ENCODE measurements around the gene DHRS7B. TPM values are rescaled to one million over a fixed set of nuclear protein-coding genes. Genes with fewer than 3 reads are reported as not detected.

DHRS7B gene
- total and polyA plus RNA-seq, 2 of the 13 experiments (the other 11 are each of a cell fraction or from before 2014, with no cell fraction given) = 20.0 to 35.8 TPM

GRCh38 chr17:21185061-21185460 lies 58.3 kb downstream of the DHRS7B start:
- CTCF ChIA-PET (ENCODE audit: low intra/inter-chr PET ratio, low total read pairs) = no interaction called here
- POLR2A ChIA-PET = no interaction called here
- Histone ChIP-seq H4K20me1 (ENCODE audit: insufficient read depth, low read length) (no peaks in the 10 kb centered on the region), H3K79me2 (ENCODE audit: insufficient read depth, low read length) (no peaks in the 10 kb centered on the region), H3K27ac (ENCODE audit: extremely low read length, insufficient read depth, low read length) (no peak overlapping the region), H3K4me3 (replicated peaks in 1 of 3; ENCODE audit: insufficient read depth in 1 of 3, low read depth in 2 of 3, low read length in 3 of 3) (no peak overlapping the region), H3K4me2 (ENCODE audit: low read depth, low read length) (no peak overlapping the region), H2AFZ (ENCODE audit: low read length) (no peak overlapping the region), H3K27me3 (ENCODE audit: control insufficient read depth in 1 of 2, insufficient read depth in 2 of 2, low read length in 2 of 2) (no peaks in the 10 kb centered on the region), H3K9me3 (ENCODE audit: low read length) (no peaks in the 10 kb centered on the region), H3K36me3 (replicated peaks in 1 of 2; ENCODE audit: control insufficient read depth in 1 of 2, insufficient read depth in 2 of 2, low read length in 2 of 2) (peaks cover 7 to 41% of the 10 kb centered on the region in 2 experiments; a peak in 4 of 5 replicates), H3K9ac (ENCODE audit: insufficient read depth, low read depth, low read length) (no peak overlapping the region), H3K4me1 (ENCODE audit: insufficient read depth, low read length) (peaks cover 9% of the 10 kb centered on the region)
- FAIRE-seq (no peak), ATAC-seq (no peak), DNase-seq (ENCODE audit: low spot score) (no peak)
- 95% methylated on average over 1 of the region's 1 CpG for WGBS (ENCODE audit: low lambda C conversion rate)
- in situ Hi-C loops (cut with HindIII; ENCODE audit: extremely low pct_ligation_motif_present, low pct_unique_long_range_greater_than_20kb) = no loop called here
- TF ChIP-seq, protein P1, sequence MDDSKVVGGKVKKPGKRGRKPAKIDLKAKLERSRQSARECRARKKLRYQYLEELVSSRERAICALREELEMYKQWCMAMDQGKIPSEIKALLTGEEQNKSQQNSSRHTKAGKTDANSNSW (CRISPR knock-in tag; IDR thresholded peaks at IDR 0.05; ENCODE audit: borderline replicate concordance) = no peak
- BruUV-seq (replicated peaks) = no TSS peak
- intact Hi-C loops (cut with micrococcal nuclease; ENCODE audit: unreplicated experiment) = no loop called here

GRCh38 chr17:21186399-21187187 lies 59.8 kb downstream of the DHRS7B start:
- H3K4me1 ChIP-seq (ENCODE audit: insufficient read depth, low read length) = peaks cover 9% of the 10 kb centered on the region
- H4K20me1 ChIP-seq (ENCODE audit: insufficient read depth, low read length) = no peaks in the 10 kb centered on the region
- H3K9ac ChIP-seq (ENCODE audit: insufficient read depth, low read depth, low read length) = no peak overlapping the region
- POLR2A ChIA-PET = no interaction called here
- no peak overlapping the region for H3K4me2 ChIP-seq (ENCODE audit: low read depth, low read length)
- intact Hi-C loops (cut with micrococcal nuclease; ENCODE audit: unreplicated experiment) (no loop called here), in situ Hi-C loops (cut with HindIII; ENCODE audit: extremely low pct_ligation_motif_present, low pct_unique_long_range_greater_than_20kb) (no loop called here)
- DNase-seq (ENCODE audit: low spot score) = no peak
- H3K27me3 ChIP-seq (ENCODE audit: control insufficient read depth in 1 of 2, insufficient read depth in 2 of 2, low read length in 2 of 2) = no peaks in the 10 kb centered on the region
- WGBS (ENCODE audit: low lambda C conversion rate) = 95% methylated on average over 6 of the region's 6 CpGs
- H3K9me3 ChIP-seq (ENCODE audit: low read length) = no peaks in the 10 kb centered on the region
- peaks cover 9 to 52% of the 10 kb centered on the region in 2 experiments; a peak in 4 of 5 replicates for H3K36me3 ChIP-seq (replicated peaks in 1 of 2; ENCODE audit: control insufficient read depth in 1 of 2, insufficient read depth in 2 of 2, low read length in 2 of 2)
- FAIRE-seq = no peak
- no peak overlapping the region for H3K4me3 ChIP-seq (replicated peaks in 1 of 3; ENCODE audit: insufficient read depth in 1 of 3, low read depth in 2 of 3, low read length in 3 of 3)
- no peak for ATAC-seq
- BruUV-seq (replicated peaks) = no TSS peak
- H3K79me2 ChIP-seq (ENCODE audit: insufficient read depth, low read length) = no peaks in the 10 kb centered on the region
- CTCF ChIA-PET (ENCODE audit: low intra/inter-chr PET ratio, low total read pairs) = no interaction called here
- no peak overlapping the region for H3K27ac ChIP-seq (ENCODE audit: extremely low read length, insufficient read depth, low read length)
- H2AFZ ChIP-seq (ENCODE audit: low read length) = no peak overlapping the region
- TF ChIP-seq, protein P2, sequence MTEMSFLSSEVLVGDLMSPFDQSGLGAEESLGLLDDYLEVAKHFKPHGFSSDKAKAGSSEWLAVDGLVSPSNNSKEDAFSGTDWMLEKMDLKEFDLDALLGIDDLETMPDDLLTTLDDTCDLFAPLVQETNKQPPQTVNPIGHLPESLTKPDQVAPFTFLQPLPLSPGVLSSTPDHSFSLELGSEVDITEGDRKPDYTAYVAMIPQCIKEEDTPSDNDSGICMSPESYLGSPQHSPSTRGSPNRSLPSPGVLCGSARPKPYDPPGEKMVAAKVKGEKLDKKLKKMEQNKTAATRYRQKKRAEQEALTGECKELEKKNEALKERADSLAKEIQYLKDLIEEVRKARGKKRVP (CRISPR knock-in tag; IDR thresholded peaks at IDR 0.05) = no peak
- TF ChIP-seq RARA (CRISPR knock-in tag; IDR thresholded peaks at IDR 0.05) (no peak), ZBTB8A (CRISPR knock-in tag; IDR thresholded peaks at IDR 0.05; ENCODE audit: borderline replicate concordance, low read depth) (no peak), PATZ1 (CRISPR knock-in tag; IDR thresholded peaks at IDR 0.05) (no peak), HMGXB4 (CRISPR knock-in tag; IDR thresholded peaks at IDR 0.05; ENCODE audit: borderline replicate concordance in 1 of 2, low read depth in 1 of 2) (no peak), ZNF746 (CRISPR knock-in tag; IDR thresholded peaks at IDR 0.05) (no peak), POLR2G (IDR thresholded peaks at IDR 0.05; ENCODE audit: low read depth, low read length) (no peak)
- TF ChIP-seq, protein P3, sequence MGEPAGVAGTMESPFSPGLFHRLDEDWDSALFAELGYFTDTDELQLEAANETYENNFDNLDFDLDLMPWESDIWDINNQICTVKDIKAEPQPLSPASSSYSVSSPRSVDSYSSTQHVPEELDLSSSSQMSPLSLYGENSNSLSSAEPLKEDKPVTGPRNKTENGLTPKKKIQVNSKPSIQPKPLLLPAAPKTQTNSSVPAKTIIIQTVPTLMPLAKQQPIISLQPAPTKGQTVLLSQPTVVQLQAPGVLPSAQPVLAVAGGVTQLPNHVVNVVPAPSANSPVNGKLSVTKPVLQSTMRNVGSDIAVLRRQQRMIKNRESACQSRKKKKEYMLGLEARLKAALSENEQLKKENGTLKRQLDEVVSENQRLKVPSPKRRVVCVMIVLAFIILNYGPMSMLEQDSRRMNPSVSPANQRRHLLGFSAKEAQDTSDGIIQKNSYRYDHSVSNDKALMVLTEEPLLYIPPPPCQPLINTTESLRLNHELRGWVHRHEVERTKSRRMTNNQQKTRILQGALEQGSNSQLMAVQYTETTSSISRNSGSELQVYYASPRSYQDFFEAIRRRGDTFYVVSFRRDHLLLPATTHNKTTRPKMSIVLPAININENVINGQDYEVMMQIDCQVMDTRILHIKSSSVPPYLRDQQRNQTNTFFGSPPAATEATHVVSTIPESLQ (CRISPR knock-in tag; conservative IDR thresholded peaks at IDR 0.05) = no peak
